ENCODE data around the gene EFHB. TPM values are rescaled to one million over a fixed set of nuclear protein-coding genes. Genes with fewer than 3 reads are reported as not detected.

The EFHB gene
- total RNA-seq, 1 experiment from 2014 or later, result not detected

DNA sequence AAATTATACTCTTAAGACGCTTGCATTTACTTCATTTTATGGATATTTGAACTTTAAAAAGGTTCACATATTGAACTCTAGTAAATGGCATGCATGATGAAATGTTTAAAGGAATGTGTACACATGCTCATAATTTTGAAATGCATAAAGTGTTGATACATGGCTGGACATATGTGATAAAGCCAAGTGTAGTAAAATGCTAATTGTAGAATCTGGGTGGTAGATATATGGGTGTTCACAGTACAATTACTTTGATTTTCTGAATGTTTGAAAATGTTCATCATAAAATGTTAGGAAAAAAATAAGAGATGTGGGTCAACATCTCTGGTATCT lies 4.2 kb upstream of the EFHB start:
- Histone ChIP-seq H3K79me2 (ENCODE audit: low read length) (no peaks in the 10 kb centered on the region), H3K9me2 (replicated peaks; ENCODE audit: low read length) (no peaks in the 10 kb centered on the region), H3K4me3 (ENCODE audit: low read length) (no peak overlapping the region), H3K27ac (ENCODE audit: low read length) (no peak overlapping the region), H3K9ac (ENCODE audit: low read length) (no peak overlapping the region), H2AFZ (ENCODE audit: low read length) (no peak overlapping the region), H3K27me3 (ENCODE audit: low read length) (no peaks in the 10 kb centered on the region), H4K20me1 (ENCODE audit: low read length) (no peaks in the 10 kb centered on the region), H3K4me2 (ENCODE audit: low read length) (no peak overlapping the region), H3K36me3 (ENCODE audit: low read depth, low read length) (no peaks in the 10 kb centered on the region), H3K9me3 (ENCODE audit: low read length) (no peaks in the 10 kb centered on the region), H3F3A (ENCODE audit: low read length, unreplicated experiment) (no peaks in the 10 kb centered on the region), H3K4me1 (ENCODE audit: insufficient read depth, low read length) (no peaks in the 10 kb centered on the region)
- BruUV-seq (replicated peaks), result no TSS peak
- ChIA-PET CTCF (no interaction called here), POLR2A (ENCODE audit: unreplicated experiment) (no interaction called here)
- TF ChIP-seq EZH2phosphoT487 (IDR thresholded peaks at IDR 0.05; ENCODE audit: borderline replicate concordance, low read length) (no peak), EZH2 (IDR thresholded peaks at IDR 0.05; ENCODE audit: low read length, unreplicated experiment) (no peak)
- TF ChIP-seq, protein P1, sequence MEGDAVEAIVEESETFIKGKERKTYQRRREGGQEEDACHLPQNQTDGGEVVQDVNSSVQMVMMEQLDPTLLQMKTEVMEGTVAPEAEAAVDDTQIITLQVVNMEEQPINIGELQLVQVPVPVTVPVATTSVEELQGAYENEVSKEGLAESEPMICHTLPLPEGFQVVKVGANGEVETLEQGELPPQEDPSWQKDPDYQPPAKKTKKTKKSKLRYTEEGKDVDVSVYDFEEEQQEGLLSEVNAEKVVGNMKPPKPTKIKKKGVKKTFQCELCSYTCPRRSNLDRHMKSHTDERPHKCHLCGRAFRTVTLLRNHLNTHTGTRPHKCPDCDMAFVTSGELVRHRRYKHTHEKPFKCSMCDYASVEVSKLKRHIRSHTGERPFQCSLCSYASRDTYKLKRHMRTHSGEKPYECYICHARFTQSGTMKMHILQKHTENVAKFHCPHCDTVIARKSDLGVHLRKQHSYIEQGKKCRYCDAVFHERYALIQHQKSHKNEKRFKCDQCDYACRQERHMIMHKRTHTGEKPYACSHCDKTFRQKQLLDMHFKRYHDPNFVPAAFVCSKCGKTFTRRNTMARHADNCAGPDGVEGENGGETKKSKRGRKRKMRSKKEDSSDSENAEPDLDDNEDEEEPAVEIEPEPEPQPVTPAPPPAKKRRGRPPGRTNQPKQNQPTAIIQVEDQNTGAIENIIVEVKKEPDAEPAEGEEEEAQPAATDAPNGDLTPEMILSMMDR (conservative IDR thresholded peaks at IDR 0.05; ENCODE audit: low read depth, low read length), result no peak
- intact Hi-C loops (cut with micrococcal nuclease), result no loop called here
- no peak for DNase-seq
- no peak for ATAC-seq

DNA sequence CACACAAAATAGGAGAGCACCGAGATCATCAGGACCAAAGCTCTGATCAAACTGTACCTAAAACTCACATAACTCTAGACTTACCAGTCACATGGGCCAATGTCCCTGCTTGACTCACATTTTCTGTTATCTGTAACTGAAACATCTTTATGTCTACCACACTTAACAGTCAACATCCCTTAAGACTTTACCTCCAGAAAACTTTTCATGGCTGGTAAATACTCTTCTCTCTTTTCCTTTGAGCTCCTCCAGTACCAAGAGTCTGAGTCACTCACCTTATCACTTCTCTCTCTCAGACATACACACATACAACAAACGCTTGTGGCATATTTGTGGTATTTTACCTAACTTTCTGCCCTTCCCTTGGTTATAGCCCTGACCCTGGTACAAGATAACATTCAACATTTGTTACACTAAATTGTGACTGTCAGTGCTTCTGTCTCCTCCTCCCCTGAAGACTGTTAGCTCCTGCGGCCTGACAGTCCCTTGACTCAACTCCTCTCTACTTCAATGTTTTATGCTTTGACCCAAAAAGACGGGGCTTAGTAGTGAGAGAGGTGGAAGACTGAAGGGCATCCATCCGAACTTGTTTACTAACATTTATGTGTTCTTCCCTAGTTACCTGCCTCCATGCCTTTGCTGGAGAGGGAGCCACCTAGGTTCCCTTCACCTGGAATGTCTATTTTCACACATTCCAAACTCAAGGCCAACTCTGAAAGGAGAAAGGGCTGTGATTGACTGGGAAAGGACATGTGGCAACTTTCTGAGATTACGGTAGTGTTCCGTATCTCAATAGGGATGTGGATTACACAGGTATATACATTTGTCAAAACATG lies 3.7 kb upstream of the EFHB start:
- H3K9me2 ChIP-seq (replicated peaks; ENCODE audit: low read length), result no peaks in the 10 kb centered on the region
- no peaks in the 10 kb centered on the region for H3K27me3 ChIP-seq (ENCODE audit: low read length)
- H3K9ac ChIP-seq (ENCODE audit: low read length), result no peak overlapping the region
- no peaks in the 10 kb centered on the region for H3K79me2 ChIP-seq (ENCODE audit: low read length)
- H2AFZ ChIP-seq (ENCODE audit: low read length), result no peak overlapping the region
- DNase-seq (peak; percentile 34), ATAC-seq (peak; percentile 51)
- no peaks in the 10 kb centered on the region for H3F3A ChIP-seq (ENCODE audit: low read length, unreplicated experiment)
- CTCF ChIA-PET, result no interaction called here
- no peak overlapping the region for H3K4me3 ChIP-seq (ENCODE audit: low read length)
- H3K27ac ChIP-seq (ENCODE audit: low read length), result no peak overlapping the region
- no peaks in the 10 kb centered on the region for H3K36me3 ChIP-seq (ENCODE audit: low read depth, low read length)
- no peaks in the 10 kb centered on the region for H3K9me3 ChIP-seq (ENCODE audit: low read length)
- no TSS peak for BruUV-seq (replicated peaks)
- intact Hi-C loops (cut with micrococcal nuclease), result no loop called here
- POLR2A ChIA-PET (ENCODE audit: unreplicated experiment), result no interaction called here
- H3K4me1 ChIP-seq (ENCODE audit: insufficient read depth, low read length), result no peaks in the 10 kb centered on the region
- no peak overlapping the region for H3K4me2 ChIP-seq (ENCODE audit: low read length)
- H4K20me1 ChIP-seq (ENCODE audit: low read length), result no peaks in the 10 kb centered on the region
- TF ChIP-seq EZH2phosphoT487 (IDR thresholded peaks at IDR 0.05; ENCODE audit: borderline replicate concordance, low read length), result no peak
- TF ChIP-seq, protein P1 (conservative IDR thresholded peaks at IDR 0.05; ENCODE audit: low read depth, low read length), result no peak
- no peak for TF ChIP-seq EZH2 (IDR thresholded peaks at IDR 0.05; ENCODE audit: low read length, unreplicated experiment)

DNA sequence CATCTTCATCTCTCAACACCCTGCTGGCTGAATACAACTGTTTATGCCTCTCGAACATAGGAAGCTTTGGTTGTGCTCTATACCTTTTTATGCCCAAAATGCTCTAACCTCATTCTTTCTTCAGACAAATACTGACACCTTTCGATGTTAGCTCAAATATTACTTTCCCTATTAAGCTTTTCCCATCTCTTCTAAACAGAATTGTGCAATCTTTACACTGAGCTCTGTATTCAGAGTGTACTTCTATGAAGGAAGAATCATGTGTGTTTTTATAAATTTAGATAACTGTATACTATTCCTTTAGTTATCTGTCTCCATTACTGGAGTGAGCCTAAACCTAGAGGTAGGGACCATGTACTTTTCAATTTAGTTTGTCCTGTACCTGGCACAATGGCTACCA lies 1.6 kb downstream of the EFHB start:
- Histone ChIP-seq H3F3A (ENCODE audit: low read length, unreplicated experiment) (no peaks in the 10 kb centered on the region), H3K4me1 (ENCODE audit: insufficient read depth, low read length) (peaks cover 17% of the 10 kb centered on the region), H3K27me3 (ENCODE audit: low read length) (no peaks in the 10 kb centered on the region), H3K4me3 (ENCODE audit: low read length) (no peak overlapping the region), H3K9me2 (replicated peaks; ENCODE audit: low read length) (no peaks in the 10 kb centered on the region), H3K27ac (ENCODE audit: low read length) (peak overlapping the region; percentile 65), H3K36me3 (ENCODE audit: low read depth, low read length) (no peaks in the 10 kb centered on the region), H3K9ac (ENCODE audit: low read length) (no peak overlapping the region), H3K4me2 (ENCODE audit: low read length) (peak overlapping the region; percentile 35; the same call in 1 of the 2 replicates), H3K9me3 (ENCODE audit: low read length) (no peaks in the 10 kb centered on the region), H4K20me1 (ENCODE audit: low read length) (no peaks in the 10 kb centered on the region), H3K79me2 (ENCODE audit: low read length) (no peaks in the 10 kb centered on the region), H2AFZ (ENCODE audit: low read length) (no peak overlapping the region)
- ChIA-PET POLR2A (ENCODE audit: unreplicated experiment) (no interaction called here), CTCF (no interaction called here)
- BruUV-seq (replicated peaks), result no TSS peak
- ATAC-seq, result no peak
- no peak for DNase-seq
- intact Hi-C loops (cut with micrococcal nuclease), result no loop called here
- TF ChIP-seq, protein P1 (conservative IDR thresholded peaks at IDR 0.05; ENCODE audit: low read depth, low read length), result no peak
- TF ChIP-seq EZH2 (IDR thresholded peaks at IDR 0.05; ENCODE audit: low read length, unreplicated experiment) (no peak), EZH2phosphoT487 (IDR thresholded peaks at IDR 0.05; ENCODE audit: borderline replicate concordance, low read length) (no peak)

Measured in PC-3 (cell line).